Tibial artery (tissue), 4 donors: ENCODE data around the gene HSPA1L.
"Not testable (repeated sequence)": the region's sequence is repeated elsewhere in the genome, so short reads cannot be mapped to it uniquely, and the experiment has no call there.

Experiments used
- DNase-seq, 2 donors: peaks; one replicate each; pipeline ENCODE4 v3.0.0-alpha.2; 2019
- H3K27ac ChIP-seq, 2 donors: fragments of 200-600 bp; sonication (generic) in 1 of 2; 1 replicate in 1 of 2; 2 replicates in 1 of 2; pipeline ENCODE4 v1.5.1; 2018 to 2019; ENCODE audit warnings: mild to moderate bottlenecking in 1 of 2
- H3K27me3 ChIP-seq, 2 donors: fragments of 200-600 bp; sonication (generic) in 1 of 2; one replicate each; pipeline versions ENCODE4 v1.5.1 to v1.6.0; 2016 to 2019
- H3K36me3 ChIP-seq, 3 donors: fragments of 200-600 bp; sonication (generic) in 2 of 3; one replicate each; pipeline ENCODE4 v1.5.1; 2016 to 2019; ENCODE audit warnings: mild to moderate bottlenecking in 2 of 3
- H3K4me1 ChIP-seq, 4 donors: fragments of 200-600 bp; sonication (generic) in 2 of 4; 1 replicate in 3 of 4; 2 replicates in 1 of 4; pipeline ENCODE4 v1.5.1; 2016 to 2019
- H3K4me3 ChIP-seq, 2 donors: fragments of 200-600 bp; sonication (generic) in 1 of 2; 1 replicate in 1 of 2; 2 replicates in 1 of 2; pipeline ENCODE4 v1.5.1; 2018 to 2019; ENCODE audit warnings: mild to moderate bottlenecking in 2 of 2
- H3K9me3 ChIP-seq, 3 donors: fragments of 200-600 bp; sonication (generic) in 1 of 3; one replicate each; pipeline ENCODE4 v1.5.1; 2016 to 2019
- CTCF ChIP-seq, 2 experiments: fragments of 200-600 bp in 1 of 2; fragments of 450-650 bp in 1 of 2; IDR thresholded peaks; one replicate each; pipeline ENCODE4 v1.5.1; 2017 to 2019; ENCODE audit warnings: antibody characterized with exemption in 2 of 2, mild to moderate bottlenecking in 1 of 2, moderate library complexity in 1 of 2
- intact Hi-C: fragments of 100-400 bp; cut with DNase I; formaldehyde crosslinking; loops from one replicate; pipeline ENCODE4 v1.15.0; 2023; ENCODE audit warnings: low total_unique reads

The HSPA1L gene

GRCh38 chr6:31861150-31861549, 46.1 kb upstream of the HSPA1L start:
- Histone ChIP-seq H3K36me3 (peaks cover 25 to 41% (median 35%) of the 10 kb centered on the region in 3 donors), H3K4me3 (no peak overlapping the region), H3K27ac (no peak overlapping the region), H3K4me1 (peaks cover 0 to 24% (median 20%) of the 10 kb centered on the region in 4 donors), H3K27me3 (no peaks in the 10 kb centered on the region), H3K9me3 (no peaks in the 10 kb centered on the region)
- intact Hi-C loops, result no loop called here
- DNase-seq, result no peak
- TF ChIP-seq CTCF (IDR thresholded peaks at IDR 0.05), result no peak

DNA sequence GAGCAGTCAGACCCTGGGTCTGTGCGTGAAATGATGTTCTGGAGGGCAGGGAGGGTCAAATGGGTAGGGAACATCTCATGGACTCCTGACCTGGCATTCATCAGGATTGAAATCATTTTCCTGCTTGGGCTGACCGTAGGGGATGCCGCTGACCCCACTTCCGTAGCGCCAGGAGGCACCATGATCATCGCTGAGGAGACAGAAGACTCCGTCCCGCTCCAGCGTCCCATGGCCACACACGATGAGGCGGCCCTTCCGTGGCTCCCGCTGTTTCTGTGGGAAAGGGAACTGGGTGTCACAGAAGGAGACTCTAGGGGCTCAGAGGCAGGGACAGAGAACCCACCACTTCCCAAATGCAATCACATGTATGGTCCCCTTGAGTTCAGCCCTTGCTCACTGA, 45.3 kb upstream of the HSPA1L start:
- H3K27me3 ChIP-seq, result no peaks in the 10 kb centered on the region
- intact Hi-C loops, result no loop called here
- DNase-seq, result no peak
- no peak overlapping the region for H3K4me3 ChIP-seq
- H3K9me3 ChIP-seq, result no peaks in the 10 kb centered on the region
- peaks cover 25 to 41% (median 35%) of the 10 kb centered on the region in 3 donors for H3K36me3 ChIP-seq
- H3K27ac ChIP-seq, result no peak overlapping the region
- TF ChIP-seq CTCF (IDR thresholded peaks at IDR 0.05), result no peak
- H3K4me1 ChIP-seq, result peaks cover 0 to 24% (median 20%) of the 10 kb centered on the region in 4 donors

DNA sequence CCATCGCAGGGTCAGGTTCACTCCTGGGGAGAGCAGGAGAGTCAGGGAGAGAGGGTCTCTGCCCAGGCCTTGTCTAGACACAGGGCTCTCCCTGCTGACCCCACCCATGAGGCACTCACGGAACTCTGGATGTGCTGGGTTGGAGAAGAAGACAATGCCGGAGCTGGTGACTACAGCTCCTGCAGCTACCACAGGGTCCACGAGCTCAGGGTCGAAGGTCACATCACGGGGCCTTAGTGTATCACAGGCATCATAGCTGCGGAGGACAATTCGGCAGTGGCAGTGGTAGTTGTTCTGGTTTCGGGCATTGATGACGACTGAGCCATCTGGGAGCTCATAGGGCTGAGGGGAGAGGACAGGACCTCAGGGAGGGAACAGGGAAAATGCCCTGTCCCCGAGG, 44.8 kb upstream of the HSPA1L start:
- Histone ChIP-seq H3K9me3 (no peaks in the 10 kb centered on the region), H3K27me3 (no peaks in the 10 kb centered on the region), H3K36me3 (peaks cover 25 to 41% (median 35%) of the 10 kb centered on the region in 3 donors), H3K4me3 (no peak overlapping the region), H3K27ac (no peak overlapping the region), H3K4me1 (peaks cover 0 to 24% (median 20%) of the 10 kb centered on the region in 4 donors)
- intact Hi-C loops, result no loop called here
- no peak for DNase-seq
- TF ChIP-seq CTCF (IDR thresholded peaks at IDR 0.05), result no peak

DNA sequence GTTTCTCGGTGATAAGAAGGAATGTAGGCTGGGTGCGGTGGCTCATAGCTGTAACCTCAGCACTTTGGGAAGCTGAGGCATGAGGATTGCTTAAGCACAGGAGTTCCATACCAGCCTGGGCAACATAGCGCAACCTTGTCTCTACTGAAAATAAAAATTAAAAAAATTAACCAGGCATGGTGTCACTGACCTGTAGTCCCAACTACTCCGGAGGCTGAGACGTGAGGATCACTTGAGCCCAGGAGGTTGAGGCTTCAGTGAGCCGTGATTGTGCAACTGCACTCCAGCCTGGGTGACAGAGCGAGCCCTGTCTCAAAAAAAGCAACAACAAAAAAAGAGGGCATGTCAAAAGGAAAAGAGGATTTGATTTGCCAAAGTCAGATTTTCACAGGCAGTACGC, 43.6 kb upstream of the HSPA1L start:
- H3K9me3 ChIP-seq, result no peaks in the 10 kb centered on the region
- intact Hi-C loops, result no loop called here

GRCh38 chr6:31857774-31858173, 42.7 kb upstream of the HSPA1L start:
- H3K4me3 ChIP-seq, H3K9me3 ChIP-seq, intact Hi-C loops, H3K27me3 ChIP-seq, H3K27ac ChIP-seq, DNase-seq: not testable (repeated sequence)
- peaks cover 0 to 11% (median 8%) of the 10 kb centered on the region in 4 donors for H3K4me1 ChIP-seq
- peaks cover 25 to 41% (median 35%) of the 10 kb centered on the region in 3 donors for H3K36me3 ChIP-seq

More for the DNA sequence above, 43.6 kb upstream of the HSPA1L start:
- DNase-seq, result no peak
- H3K4me3 ChIP-seq, result no peak overlapping the region
- H3K27ac ChIP-seq, result no peak overlapping the region
- peaks cover 0 to 17% (median 15%) of the 10 kb centered on the region in 4 donors for H3K4me1 ChIP-seq
- no peak for TF ChIP-seq CTCF (IDR thresholded peaks at IDR 0.05)
- H3K27me3 ChIP-seq, result no peaks in the 10 kb centered on the region
- H3K36me3 ChIP-seq, result peaks cover 25 to 41% (median 35%) of the 10 kb centered on the region in 3 donors

GRCh38 chr6:31851980-31852718, 37.1 kb upstream of the HSPA1L start:
- DNase-seq, intact Hi-C loops, H3K4me3 ChIP-seq, H3K36me3 ChIP-seq, H3K9me3 ChIP-seq, H3K27ac ChIP-seq, H3K4me1 ChIP-seq, H3K27me3 ChIP-seq: not testable (repeated sequence)
